Endodermal cell (in vitro differentiated cells): Measurements from ENCODE around the gene MEDAG. TPM values are rescaled to one million over a fixed set of nuclear protein-coding genes. Genes with fewer than 3 reads are reported as not detected.

Experiments
- DNase-seq: peaks from one replicate; pipeline ENCODE4 v3.0.0-alpha.2; 2017
- H3K27ac ChIP-seq: 2 replicates; pipeline ENCODE4 v1.5.1; 2013; ENCODE audit warnings: mild to moderate bottlenecking, low read depth, low read length, moderate library complexity
- H3K27me3 ChIP-seq: 2 replicates; pipeline ENCODE4 v1.6.1; 2013; ENCODE audit warnings: mild to moderate bottlenecking, low read length, moderate library complexity; ENCODE audit not compliant: insufficient read depth, control insufficient read depth, poor library complexity, severe bottlenecking
- H3K36me3 ChIP-seq: 2 replicates; pipeline ENCODE4 v1.7.0; 2013; ENCODE audit warnings: mild to moderate bottlenecking, low read length, moderate library complexity; ENCODE audit not compliant: control insufficient read depth, insufficient read depth
- H3K4me1 ChIP-seq: one replicate; pipeline ENCODE4 v1.7.0; 2013; ENCODE audit warnings: low read length; ENCODE audit not compliant: control insufficient read depth, insufficient read depth
- H3K4me3 ChIP-seq: 2 replicates; pipeline ENCODE4 v1.5.1; 2013; ENCODE audit warnings: mild to moderate bottlenecking, low read length, moderate library complexity
- H3K9ac ChIP-seq: 2 replicates; pipeline ENCODE4 v1.6.1; 2013; ENCODE audit warnings: mild to moderate bottlenecking, low read length, moderate library complexity; ENCODE audit not compliant: poor library complexity, severe bottlenecking; ENCODE audit errors: extremely low read depth
- H3K9me3 ChIP-seq: 2 replicates; pipeline ENCODE4 v1.6.1; 2013; ENCODE audit warnings: mild to moderate bottlenecking, low read length, moderate library complexity; ENCODE audit not compliant: control insufficient read depth
- H3K27ac Mint-ChIP-seq: 2 replicates; pipeline ENCODE4 v1.8.0; 2020; ENCODE audit warnings: mixed read lengths
- H3K27me3 Mint-ChIP-seq: 2 replicates; pipeline ENCODE4 v1.8.0; 2021; ENCODE audit warnings: mild to moderate bottlenecking, mixed read lengths; ENCODE audit not compliant: insufficient read depth
- H3K36me3 Mint-ChIP-seq: 2 replicates; pipeline ENCODE4 v1.8.0; 2020; ENCODE audit warnings: low read depth, mixed read lengths
- H3K4me1 Mint-ChIP-seq: 2 replicates; pipeline ENCODE4 v1.8.0; 2020; ENCODE audit warnings: mixed read lengths
- H3K4me3 Mint-ChIP-seq: 2 replicates; pipeline ENCODE4 v1.8.0; 2020; ENCODE audit warnings: mild to moderate bottlenecking, moderate library complexity, mixed read lengths
- H3K9me3 Mint-ChIP-seq: 2 replicates; pipeline ENCODE4 v1.8.0; 2020; ENCODE audit warnings: mild to moderate bottlenecking, mixed read lengths
- CTCF ChIP-seq: fragments of 200-600 bp; sonication (generic); conservative IDR thresholded peaks from 2 replicates; pipeline ENCODE4 v1.5.0; 2021; ENCODE audit warnings: antibody characterized with exemption, mild to moderate bottlenecking
- WGBS, 2 experiments: methylation state at CpG; one replicate each; pipeline versions ENCODE4 v1.1.5 to v1.1.7; 2013; ENCODE audit warnings: missing lambda C conversion rate in 2 of 2, mixed read lengths in 1 of 2; ENCODE audit not compliant: insufficient coverage in 1 of 2, insufficient read length in 1 of 2; 5-methylcytosine and 5-hydroxymethylcytosine counted together
- total RNA-seq, 2 donors: library from RNA; stranded (reverse); fragmentation: NEBNext Ultra II Directional in 1 of 2; extraction: Animal tissue kit (Norgen Biotek cat#: 25700) in 1 of 2; gene quantifications; 2 replicates in 1 of 2; 3 replicates in 1 of 2; pipeline ENCODE4 v1.2.1, GENCODE V29; 2021

The MEDAG gene
- total RNA-seq, 2 donors from 2014 or later = 0.13 to 0.33 TPM

GRCh38 chr13:30915691-30916541 is 9.8 kb downstream of the MEDAG start:
- no peaks in the 10 kb centered on the region for H3K27me3 ChIP-seq
- no peaks in the 10 kb centered on the region for H3K4me1 Mint-ChIP-seq
- peaks cover 16% of the 10 kb centered on the region for H3K27me3 Mint-ChIP-seq
- H3K36me3 ChIP-seq = no peaks in the 10 kb centered on the region
- no peak for DNase-seq
- no peak overlapping the region for H3K4me3 ChIP-seq
- no peak overlapping the region for H3K27ac Mint-ChIP-seq
- no peaks in the 10 kb centered on the region for H3K9me3 Mint-ChIP-seq
- no peak overlapping the region for H3K27ac ChIP-seq
- no peak overlapping the region for H3K4me3 Mint-ChIP-seq
- TF ChIP-seq CTCF = no peak
- no peaks in the 10 kb centered on the region for H3K4me1 ChIP-seq
- no peaks in the 10 kb centered on the region for H3K36me3 Mint-ChIP-seq
- no peaks in the 10 kb centered on the region for H3K9me3 ChIP-seq
- 92 to 95% methylated on average over 16 to 19 of the region's 19 CpGs for WGBS, 2 experiments
- H3K9ac ChIP-seq = no peak overlapping the region

- no peaks in the 10 kb centered on the region for H3K9me3 ChIP-seq
- Mint-ChIP-seq H3K9me3 (no peaks in the 10 kb centered on the region), H3K27me3 (peaks cover 13% of the 10 kb centered on the region), H3K36me3 (no peaks in the 10 kb centered on the region), H3K4me3 (no peak overlapping the region), H3K4me1 (no peaks in the 10 kb centered on the region), H3K27ac (no peak overlapping the region)
- 93% methylated on average over 5 to 6 of the region's 6 CpGs for WGBS, 2 experiments
- no peak for DNase-seq
- no peak overlapping the region for H3K9ac ChIP-seq
- H3K36me3 ChIP-seq = no peaks in the 10 kb centered on the region
- H3K4me3 ChIP-seq = no peak overlapping the region
- no peak for TF ChIP-seq CTCF
- H3K27me3 ChIP-seq = no peaks in the 10 kb centered on the region
- no peak overlapping the region for H3K27ac ChIP-seq
- H3K4me1 ChIP-seq = no peaks in the 10 kb centered on the region
These were observed 10.9 kb downstream of the MEDAG start for GRCh38 chr13:30916991-30917390.

GRCh38 chr13:30918662-30919405 is 12.8 kb downstream of the MEDAG start:
- H3K27me3 Mint-ChIP-seq = peaks cover 11% of the 10 kb centered on the region
- no peak for DNase-seq
- no peak overlapping the region for H3K4me3 Mint-ChIP-seq
- H3K36me3 Mint-ChIP-seq = no peaks in the 10 kb centered on the region
- Histone ChIP-seq H3K9me3 (no peaks in the 10 kb centered on the region), H3K36me3 (no peaks in the 10 kb centered on the region), H3K27ac (no peak overlapping the region), H3K4me1 (no peaks in the 10 kb centered on the region), H3K27me3 (no peaks in the 10 kb centered on the region), H3K9ac (no peak overlapping the region), H3K4me3 (no peak overlapping the region)
- 93% methylated on average over 5 of the region's 6 CpGs for WGBS, 2 experiments
- no peaks in the 10 kb centered on the region for H3K4me1 Mint-ChIP-seq
- H3K9me3 Mint-ChIP-seq = no peaks in the 10 kb centered on the region
- TF ChIP-seq CTCF = no peak
- H3K27ac Mint-ChIP-seq = no peak overlapping the region
